CD4-positive, alpha-beta T cell treated with Interleukin-15 for 1 hour (primary cell): ENCODE measurements around the gene PHOSPHO2.
"Not testable (repeated sequence)": the region's sequence is repeated elsewhere in the genome, so short reads cannot be mapped to it uniquely, and the experiment has no call there.

Experiments used
- DNase-seq: peaks from one replicate; pipeline ENCODE4 v3.0.0-alpha.2; 2020

PHOSPHO2 gene

DNA sequence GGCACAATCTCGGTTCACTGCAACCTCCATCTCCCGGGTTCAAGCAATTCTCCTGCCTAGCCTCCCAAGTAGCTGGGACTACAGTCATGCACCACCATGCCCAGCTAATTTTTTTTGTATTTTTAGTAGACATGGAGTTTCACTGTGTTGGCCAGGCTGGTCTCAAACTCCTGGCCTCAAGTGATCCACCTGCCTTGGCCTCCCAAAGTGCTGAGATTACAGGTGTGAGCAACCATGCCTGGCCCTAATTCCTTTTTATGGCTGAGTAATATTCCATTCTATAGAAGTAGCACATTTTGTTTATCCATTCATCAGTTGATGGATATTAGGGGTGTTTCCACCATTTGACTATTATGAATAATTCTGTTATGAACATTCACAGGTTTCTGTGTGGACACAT lies 9.6 kb upstream of the PHOSPHO2 start:
- DNase-seq = not testable (repeated sequence)

DNA sequence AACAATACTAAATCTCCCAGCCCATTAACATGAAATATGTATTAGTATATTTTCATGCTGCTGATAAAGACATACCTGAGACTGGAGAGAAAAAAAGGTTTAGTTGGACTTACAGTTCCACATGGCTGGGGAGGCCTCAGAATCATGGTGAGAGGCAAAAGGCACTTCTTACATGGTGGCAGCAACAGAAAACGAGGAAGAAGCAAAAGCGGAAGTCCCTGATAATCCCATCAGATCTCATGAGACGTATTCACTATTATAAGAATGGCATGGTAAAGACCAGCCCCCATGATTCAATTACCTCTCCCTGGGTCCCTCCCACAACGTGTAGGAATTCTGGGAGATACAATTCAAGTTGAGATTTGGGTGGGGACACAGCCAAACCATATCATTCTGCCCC lies 7.4 kb upstream of the PHOSPHO2 start:
- not testable (repeated sequence) for DNase-seq

DNA sequence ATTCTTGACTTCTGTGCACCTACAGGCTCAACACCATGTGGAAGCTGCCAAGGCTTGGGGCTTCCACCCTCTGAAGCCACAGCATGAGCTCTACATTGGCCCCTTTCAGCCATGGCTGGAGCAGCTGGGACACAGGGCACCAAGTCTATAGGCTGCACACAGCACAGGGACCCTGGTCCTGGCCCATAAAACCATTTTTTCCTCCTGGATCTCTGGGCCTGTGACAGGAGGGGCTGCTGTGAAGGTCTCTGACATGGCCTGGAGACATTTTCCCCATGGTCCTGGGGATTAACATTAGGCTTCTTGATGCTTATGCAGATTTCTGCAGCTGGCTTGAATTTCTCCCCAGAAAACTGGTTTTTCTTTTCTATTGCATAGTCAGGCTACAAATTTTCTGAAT lies 6.3 kb upstream of the PHOSPHO2 start:
- DNase-seq = not testable (repeated sequence)

DNA sequence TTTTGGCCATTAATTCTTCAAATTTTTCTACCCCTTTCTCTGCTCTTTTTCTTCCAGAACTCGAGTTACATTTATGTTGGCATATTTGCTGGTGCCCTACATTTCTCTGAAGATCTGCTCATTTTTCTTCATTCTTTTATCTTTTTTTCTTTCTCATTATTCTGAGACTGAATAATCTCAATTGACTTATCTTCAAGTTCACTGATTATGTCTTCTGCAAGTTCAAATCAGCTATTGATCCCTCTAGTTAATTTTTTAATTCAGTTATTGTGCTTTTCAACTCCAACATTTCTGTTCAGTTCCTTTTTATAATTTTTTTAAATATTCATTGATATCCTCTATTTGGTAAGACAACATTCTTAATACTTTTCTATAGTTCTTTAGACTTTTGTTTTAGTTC lies 3.3 kb upstream of the PHOSPHO2 start:
- no peak for DNase-seq

DNA sequence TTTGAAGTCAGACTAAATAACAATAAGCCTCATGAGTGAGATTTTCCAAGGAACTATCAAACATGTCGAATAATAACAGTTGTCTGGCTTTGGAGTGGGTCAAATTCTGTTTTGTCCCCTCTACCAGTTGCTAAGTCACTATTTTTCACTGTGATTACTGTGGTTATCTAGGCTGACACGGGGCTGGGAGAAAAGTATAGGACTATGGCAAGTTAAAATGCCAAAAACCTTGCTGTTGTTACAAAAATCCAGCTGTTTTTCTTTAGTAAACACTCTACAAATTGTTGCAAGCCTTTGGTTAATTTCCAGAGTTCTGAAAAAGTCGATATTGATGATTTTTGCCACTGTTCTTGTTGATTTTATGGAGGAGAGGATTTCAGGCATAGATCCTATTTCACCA lies 1.6 kb upstream of the PHOSPHO2 start:
- no peak for DNase-seq

DNA sequence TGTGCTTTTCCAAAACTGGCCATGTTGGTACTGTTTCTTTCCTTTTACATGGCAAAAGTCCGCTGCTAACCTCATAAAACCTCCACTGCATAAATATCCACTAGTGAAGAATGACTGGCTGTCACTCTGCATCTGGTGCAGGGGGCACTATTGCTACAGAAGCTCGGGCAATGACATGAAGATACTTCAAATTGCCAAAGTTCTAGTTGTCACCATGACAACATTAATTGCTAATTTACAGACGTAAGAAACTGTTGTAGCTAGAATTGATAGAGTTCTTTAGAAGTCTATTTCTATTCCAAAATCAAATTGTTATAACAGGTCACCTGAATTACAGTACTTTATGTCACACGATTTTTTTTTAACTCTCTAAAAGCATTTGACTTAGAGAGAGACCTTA lies 909 bp upstream of the PHOSPHO2 start:
- peak; percentile 30 for DNase-seq

DNA sequence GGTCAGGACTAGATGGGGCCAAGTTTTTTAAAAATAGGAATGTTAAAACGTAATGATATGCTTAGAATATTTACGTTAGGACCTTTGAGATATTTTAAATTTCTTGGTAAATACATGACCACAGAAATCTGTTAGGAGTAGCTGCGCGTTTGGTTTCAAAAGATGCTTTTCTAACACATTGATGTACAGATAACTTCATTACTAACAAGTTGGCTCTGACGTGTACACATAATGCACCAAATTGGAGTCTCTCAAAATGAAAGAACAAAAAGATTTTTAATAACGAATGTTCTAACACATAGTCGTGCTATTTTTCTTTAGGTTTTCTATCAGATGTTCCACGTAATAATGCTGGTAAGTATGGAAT lies 608 bp downstream of the PHOSPHO2 start:
- DNase-seq = no peak

DNA sequence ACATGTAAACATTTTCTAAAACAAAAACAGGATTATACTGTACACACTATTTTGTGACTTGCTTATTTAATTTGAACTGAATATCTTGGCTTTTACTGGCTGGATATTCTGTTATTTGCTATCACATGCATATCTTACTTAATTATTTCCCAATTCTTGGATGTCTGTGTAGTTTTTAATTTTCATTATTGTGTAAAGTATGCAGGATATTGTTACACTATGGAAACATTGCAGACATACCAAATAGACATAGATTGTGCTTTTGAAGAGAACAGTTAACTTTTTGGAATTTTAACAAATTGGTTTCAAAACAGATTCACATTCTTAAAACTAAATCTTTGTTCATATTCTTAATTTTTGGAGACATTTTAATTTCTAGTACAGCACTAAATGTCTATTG lies 2.1 kb downstream of the PHOSPHO2 start:
- DNase-seq = no peak

DNA sequence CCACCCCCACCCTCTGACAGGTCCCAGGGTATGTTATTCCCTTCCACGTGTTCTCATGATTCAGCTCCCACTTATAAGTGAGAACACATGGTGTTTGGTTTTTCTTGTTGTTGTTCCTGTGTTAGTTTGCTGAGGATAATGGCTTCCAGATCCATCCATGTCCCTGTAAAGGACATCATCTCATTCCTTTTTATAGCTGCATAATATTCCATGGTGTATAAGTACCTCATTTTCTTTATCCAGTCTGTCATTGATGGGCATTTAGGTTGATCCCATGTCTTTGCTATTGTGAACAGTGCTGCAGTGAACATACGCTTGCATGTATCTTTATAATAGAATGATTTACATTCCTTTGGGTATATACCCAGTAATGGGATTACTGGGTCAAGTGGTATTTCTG lies 4.9 kb downstream of the PHOSPHO2 start:
- not testable (repeated sequence) for DNase-seq

DNA sequence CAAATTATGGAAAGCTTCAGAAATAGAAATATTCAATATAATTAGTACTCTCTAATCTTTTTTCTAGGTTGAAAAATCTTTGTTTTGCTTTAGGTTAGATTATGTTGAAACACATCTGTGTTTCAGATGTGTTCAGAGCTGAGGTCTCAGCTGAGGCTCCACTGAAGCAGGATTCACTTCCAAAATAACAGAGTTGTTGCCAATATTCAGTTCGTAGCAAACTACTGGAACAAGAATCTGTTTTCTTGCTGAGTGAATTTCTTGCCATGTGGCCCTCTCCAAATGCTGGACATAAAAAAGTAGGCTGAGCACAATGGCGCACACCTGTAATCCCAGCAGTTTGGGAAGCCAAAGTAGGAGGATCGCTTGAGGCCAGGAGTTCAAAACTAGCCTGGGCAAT lies 8.7 kb downstream of the PHOSPHO2 start:
- no peak for DNase-seq

DNA sequence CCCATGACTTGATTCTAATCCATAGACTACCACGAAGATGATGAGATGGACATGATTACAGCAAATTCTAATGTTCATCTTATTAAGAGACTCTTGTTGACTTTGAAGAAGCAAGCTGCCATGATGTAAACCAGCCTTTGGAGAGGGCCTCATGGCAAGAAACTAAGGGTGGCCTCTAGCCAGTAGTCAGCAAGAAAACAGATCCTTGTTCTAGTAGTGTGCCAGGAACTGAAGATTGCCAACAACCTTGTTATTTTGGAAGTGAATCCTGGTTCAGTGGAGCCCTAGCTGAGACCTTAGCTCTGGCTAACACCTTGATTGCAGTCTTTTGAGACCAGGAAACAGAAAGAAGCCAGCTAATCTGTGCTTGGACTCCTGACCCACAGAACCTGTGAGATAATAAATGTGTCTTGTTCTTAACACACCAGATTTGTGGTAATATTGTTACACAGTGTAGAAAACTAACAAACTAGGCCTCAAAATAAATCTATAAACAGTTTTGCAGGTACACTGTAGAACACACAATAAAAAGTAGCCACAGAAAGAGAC lies 10.0 kb downstream of the PHOSPHO2 start:
- DNase-seq = no peak

DNA sequence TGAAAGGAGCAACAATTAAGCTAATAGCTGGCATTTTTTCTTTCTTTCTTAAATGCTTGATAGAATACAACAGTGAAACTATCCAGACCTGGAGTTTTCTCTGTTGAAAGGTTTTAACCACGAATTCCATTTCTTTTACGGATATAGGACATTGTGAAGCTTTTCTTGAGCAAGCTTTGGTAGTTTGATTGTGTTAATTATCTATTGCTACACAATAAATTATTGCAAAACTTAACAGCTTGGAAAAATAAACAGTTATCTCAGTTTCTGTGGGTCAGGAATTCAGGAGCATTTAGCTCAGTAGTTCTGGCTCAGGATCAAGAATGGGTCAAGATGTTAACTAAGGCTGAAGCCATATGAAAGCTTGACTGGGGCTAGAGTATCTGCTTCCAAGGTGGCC lies 11.7 kb downstream of the PHOSPHO2 start:
- DNase-seq = no peak

DNA sequence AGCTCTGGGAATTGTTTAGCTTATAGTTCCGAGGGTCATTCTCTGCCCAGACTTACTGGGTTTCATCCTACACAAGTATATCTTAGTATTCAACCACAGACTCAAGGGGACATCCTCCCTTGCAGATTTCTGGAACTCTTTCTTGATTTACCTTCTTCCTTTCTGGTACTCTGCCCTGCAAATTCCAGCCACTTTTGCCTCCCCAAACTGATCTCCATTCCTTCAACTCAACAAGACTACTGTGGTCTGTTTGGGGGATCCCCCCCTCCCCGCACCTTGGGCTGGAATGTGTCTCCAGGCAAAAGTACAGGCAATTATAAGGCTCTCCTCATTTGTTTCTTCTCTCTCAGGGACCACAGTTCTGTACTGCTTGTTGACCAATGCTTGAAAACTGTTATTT lies 13.4 kb downstream of the PHOSPHO2 start:
- no peak for DNase-seq

DNA sequence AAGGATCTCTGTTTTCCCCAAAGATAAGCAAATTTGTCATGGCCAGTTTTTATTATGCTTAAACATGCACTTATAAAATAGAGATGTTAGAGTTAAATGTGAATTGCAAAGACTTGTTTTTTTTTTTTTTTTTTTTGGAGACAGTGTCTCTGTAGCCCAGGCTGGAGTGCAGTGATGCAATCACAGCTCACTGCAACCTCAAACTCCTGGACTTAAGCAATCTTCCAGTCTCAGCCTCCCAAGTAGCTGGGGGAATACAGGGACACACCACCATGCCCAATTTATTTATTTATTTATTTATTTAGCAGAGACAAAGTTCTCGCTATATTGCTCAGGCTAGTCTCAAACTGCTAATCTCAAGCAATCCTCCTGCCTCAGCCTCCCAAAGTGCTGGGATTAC lies 15.1 kb downstream of the PHOSPHO2 start:
- DNase-seq = no peak

DNA sequence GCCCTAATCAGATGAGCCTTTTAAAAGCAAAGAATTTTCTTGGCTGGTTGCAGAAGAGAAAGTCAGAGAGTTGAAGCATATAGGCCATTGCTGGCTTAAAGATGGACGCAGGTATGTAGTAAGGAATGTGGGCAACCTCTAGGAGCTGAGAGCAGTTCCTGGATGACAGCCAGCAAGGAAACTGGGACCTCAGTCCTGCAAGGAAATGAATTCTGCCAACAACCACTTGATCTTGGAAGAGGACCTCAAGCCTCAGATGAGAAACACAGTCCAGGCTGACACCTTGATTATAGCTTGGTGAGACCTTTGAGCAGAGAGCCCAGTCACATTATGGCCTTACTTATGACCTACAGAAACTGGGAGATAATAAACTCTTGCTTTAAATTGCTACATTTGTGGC lies 15.7 kb downstream of the PHOSPHO2 start:
- no peak for DNase-seq

DNA sequence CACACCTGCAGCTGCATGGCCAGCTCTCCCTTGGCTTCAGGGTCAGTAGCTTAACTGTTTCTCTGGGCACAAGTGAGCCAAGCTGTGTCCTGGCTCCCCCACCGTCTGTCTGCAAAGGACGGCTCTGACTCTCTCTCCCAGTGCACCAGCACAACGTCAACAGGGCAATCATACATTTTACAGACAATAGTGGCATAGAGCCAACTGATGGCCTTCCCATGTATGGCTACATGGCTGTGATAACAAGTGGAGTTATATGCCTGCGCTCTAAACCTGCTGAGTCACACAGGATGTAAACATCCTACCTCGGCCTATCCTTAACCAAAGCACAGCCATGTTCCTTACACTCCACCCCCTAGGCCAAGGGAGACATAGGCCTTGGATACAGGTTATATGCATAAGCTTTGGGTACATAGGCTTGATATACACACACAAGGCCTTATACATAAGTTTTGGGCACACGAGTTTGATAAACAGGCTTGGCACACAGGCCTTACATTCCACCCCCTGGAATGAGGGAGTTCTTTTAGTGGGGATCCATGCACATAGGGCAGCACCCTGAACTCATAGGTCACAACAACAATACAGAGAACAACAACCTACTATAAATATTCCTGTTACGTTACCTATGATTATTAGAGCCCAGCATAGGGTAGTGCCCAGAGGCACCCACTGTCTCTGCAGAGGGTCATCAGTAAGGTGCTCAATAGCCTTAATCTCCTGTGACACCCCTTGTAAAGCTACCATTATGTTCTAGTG lies 17.7 kb downstream of the PHOSPHO2 start:
- DNase-seq = no peak

DNA sequence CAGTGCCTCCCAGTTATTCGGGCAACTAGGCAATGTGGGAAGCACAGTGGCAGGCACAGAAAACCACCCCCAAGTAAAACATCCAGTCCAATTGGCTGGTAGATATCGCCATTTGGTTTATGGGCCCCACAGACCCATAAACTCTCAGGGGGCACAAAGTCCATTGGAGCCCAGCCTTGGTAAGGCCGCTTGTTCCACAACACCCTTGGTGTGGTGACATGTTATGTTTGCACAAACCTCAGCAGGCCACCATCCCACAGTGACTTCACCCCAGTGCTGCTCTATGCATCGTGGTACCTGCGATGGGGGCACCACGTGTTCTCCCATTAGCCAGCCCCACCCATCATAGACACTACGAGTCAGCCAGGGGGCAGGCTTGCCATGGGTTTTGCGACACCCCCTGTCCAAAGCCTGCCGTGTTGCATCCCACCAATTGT lies 18.5 kb downstream of the PHOSPHO2 start:
- no peak for DNase-seq

DNA sequence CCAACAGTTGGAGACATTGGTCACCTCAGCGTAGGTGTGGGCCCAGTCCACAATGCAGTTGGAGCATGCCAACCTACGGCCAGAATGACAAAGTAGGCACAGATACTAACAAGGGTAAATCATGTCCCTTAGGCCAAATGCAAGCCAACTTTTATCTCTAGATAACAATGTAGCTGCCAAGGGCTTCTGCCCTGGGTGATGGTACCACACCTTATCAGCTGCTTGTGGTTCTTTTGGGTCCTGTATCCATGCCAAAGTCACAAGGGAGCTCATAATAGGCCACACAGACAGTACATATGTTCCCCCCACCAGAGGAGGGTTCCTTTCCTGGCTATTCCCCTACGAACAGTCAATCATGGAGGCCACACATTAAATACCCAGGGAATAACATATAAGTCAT lies 19.1 kb downstream of the PHOSPHO2 start:
- no peak for DNase-seq

DNA sequence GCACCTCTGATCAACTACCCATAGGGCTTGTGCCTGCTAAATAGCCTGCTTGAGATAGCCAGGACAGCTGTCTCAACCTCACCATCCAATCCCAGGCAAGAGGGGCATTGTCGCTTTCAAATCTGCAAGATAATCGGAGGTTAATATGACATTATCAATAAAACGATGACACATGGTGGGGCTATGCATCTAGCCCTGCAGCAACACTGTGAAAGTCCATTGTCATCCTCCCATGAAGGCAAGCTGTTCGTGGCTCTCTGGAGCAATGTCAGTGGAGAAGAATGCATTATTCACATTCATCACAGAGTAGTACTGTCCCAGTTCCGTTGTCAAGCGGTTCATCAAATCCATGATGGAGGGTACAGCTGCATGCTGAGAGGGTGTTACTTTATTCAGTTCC lies 20.4 kb downstream of the PHOSPHO2 start:
- no peak for DNase-seq

DNA sequence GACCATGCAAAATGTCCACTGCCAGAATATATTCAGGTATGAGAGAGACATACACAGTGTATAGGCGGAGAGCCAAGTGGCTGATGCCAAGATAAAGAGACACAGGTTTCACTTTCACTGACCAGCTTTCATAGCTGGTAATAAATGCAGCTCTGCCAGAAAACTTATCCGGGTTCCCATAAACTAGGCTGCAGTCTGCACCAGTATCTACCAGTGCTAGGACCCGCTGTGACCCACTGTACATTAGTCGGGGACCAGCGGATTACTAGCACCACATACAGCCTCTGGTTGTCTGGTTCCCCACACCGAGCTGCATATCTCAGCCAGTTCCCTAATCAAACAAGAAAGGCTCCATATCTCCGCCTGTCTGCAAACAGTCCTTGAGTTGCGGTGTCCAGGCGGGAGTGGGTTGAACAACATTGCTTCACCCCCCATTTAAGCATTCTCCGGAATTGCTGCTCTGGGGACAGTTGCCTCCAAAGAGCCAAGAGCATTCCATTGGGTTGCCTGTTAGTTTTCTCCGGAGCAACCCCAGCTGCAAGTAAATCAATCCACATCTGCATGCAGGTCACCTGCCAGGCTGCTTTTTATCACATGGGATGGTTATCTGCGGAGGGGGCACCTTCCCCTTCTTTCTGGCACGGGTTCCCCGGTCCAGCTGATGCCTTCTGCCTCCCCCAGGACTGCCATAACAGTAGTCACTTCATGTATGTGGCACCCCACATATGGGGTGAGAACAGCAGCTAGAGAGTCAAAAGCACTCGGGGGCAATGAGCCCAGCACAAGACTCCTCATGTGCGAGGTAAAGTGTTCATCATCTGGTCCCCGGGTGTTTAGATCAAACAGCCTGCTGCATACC lies 21.3 kb downstream of the PHOSPHO2 start:
- DNase-seq = no peak

DNA sequence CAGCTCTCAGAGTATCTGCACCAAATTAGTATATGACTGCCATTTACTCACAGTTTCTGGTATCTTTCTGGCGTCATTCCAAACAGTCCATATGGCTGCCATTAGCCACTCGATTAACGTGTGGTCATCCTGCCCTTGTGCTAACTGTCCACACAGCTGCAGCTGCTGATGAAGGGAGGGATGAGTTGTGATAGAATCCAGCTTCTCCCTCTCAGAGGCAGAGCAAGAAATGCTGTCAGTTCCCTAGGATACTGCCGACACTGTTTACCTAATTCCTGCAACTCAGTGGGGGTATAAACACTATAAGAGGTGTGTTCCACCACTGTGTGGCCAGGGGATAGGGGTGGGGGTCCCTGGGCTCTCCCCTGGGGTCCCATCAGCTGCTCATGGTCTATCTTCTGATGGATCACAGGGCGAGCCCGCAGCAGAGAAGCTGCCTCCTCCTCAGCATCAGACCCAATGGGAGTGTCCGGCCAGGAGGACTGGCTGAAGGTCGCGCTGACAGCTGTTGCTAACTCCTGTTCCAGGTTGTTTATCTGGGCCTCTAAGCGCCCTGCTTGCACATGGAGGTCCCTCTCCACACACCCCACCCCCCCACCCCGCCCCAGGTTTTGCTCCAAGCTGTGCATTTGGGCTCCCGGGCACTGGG lies 22.1 kb downstream of the PHOSPHO2 start:
- DNase-seq = no peak

DNA sequence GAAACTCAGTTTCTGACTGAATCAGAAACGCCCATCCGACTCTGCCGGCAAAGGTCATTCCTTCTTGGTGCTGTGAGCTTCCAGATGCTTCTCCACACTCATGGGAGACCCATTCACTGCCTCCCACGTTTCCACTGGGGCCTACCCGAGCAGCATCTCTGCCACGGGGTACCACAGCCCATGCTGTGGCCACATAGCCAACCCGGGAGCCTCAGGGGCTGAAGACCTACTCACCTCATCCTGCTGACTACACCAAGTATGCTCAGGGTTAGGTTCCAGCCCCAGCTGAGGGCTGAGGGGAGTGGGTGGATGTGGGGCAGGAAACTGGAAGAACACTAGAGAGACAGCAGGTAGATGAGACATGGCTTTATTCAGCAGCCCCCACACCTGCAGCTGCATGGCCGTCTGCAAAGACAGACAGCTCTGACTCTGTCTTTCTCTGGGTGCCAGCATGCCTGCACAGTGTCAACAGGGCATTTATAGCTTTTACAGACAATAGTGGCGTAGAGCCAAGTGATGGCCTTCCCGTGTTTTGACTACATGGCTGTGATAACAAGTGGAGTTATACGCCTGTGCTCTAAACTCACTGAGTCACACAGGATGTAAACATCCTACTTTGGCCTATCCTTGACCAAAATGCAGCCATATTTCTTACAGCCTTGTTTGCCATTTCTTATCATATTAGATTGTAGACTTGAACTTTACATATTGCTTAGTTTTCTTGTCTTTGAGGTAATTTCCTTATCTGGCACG lies 22.8 kb downstream of the PHOSPHO2 start:
- no peak for DNase-seq

DNA sequence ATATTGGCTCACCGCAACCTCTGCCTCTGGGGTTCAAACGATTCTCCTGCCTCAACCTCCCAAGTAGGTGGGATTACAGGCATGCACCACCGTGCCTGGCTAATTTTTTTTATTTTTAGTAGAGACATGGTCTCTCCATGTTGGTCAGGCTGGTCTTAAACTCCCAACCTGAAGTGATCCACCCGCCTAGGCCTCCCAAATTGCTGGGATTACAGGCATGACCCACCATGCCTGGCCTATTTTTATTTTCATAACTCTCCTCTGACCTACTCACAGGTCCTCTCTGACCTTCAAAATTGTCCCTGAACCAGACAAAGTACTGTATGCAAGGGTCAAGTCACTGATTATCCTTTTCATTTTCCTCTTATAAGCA lies 23.4 kb downstream of the PHOSPHO2 start:
- no peak for DNase-seq
